SU-DHL-6 (cell line): ENCODE data around the gene ZNF346.

Experiments used
- H2AFZ ChIP-seq: fragments of 200-600 bp; sonication (generic); 2 replicates; pipeline ENCODE4 v1.6.1; 2014; ENCODE audit warnings: low read depth, mild to moderate bottlenecking, moderate library complexity, mixed read lengths, antibody characterized with exemption, low read length; ENCODE audit not compliant: severe bottlenecking
- H3F3A ChIP-seq: fragments of 200-600 bp; shearing (Covaris generic); 2 replicates; pipeline ENCODE4 v1.6.0; 2016; ENCODE audit warnings: antibody characterized with exemption, mild to moderate bottlenecking; ENCODE audit not compliant: insufficient read depth
- H3K27ac ChIP-seq: fragments of 200-600 bp; sonication (generic); 2 replicates; pipeline ENCODE4 v1.5.1; 2016; ENCODE audit warnings: low read depth, mild to moderate bottlenecking, low read length, moderate library complexity, mixed read lengths
- H3K27me3 ChIP-seq: fragments of 200-600 bp; sonication (generic), shearing (Covaris generic); 2 replicates; pipeline ENCODE4 v1.6.0; 2014; ENCODE audit warnings: mild to moderate bottlenecking, low read length
- H3K36me3 ChIP-seq: fragments of 200-600 bp; sonication (generic); 2 replicates; pipeline ENCODE4 v1.6.1; 2014; ENCODE audit warnings: mild to moderate bottlenecking, low read length, mixed read lengths
- H3K4me2 ChIP-seq: fragments of 300-600, 200-600 bp; shearing (Covaris generic), sonication (generic); 2 replicates; pipeline ENCODE4 v1.6.0; 2014; ENCODE audit warnings: low read length, low read depth, mild to moderate bottlenecking; ENCODE audit not compliant: poor library complexity, severe bottlenecking
- H3K4me3 ChIP-seq: fragments of 200-600 bp; sonication (generic); 2 replicates; pipeline ENCODE4 v1.5.1; 2014; ENCODE audit warnings: antibody characterized with exemption, low read length, mild to moderate bottlenecking, mixed read lengths; ENCODE audit not compliant: insufficient read depth, poor library complexity, severe bottlenecking
- H3K79me2 ChIP-seq: fragments of 200-600 bp; sonication (generic); 2 replicates; pipeline ENCODE4 v1.6.1; 2014; ENCODE audit warnings: mild to moderate bottlenecking, low read length, moderate library complexity; ENCODE audit not compliant: insufficient read depth
- H3K9ac ChIP-seq: fragments of 200-600 bp; sonication (generic); 2 replicates; pipeline ENCODE4 v1.7.0; 2014; ENCODE audit warnings: mild to moderate bottlenecking, low read length
- H3K9me2 ChIP-seq: fragments of 200-600 bp; sonication (generic); replicated peaks from 2 replicates; pipeline ENCODE4 v1.6.1; 2014; ENCODE audit warnings: low read length; ENCODE audit not compliant: insufficient read depth
- H3K9me3 ChIP-seq: fragments of 200-600 bp; sonication (generic); 2 replicates; pipeline ENCODE4 v1.6.1; 2014; ENCODE audit warnings: low read length, mixed read lengths; ENCODE audit not compliant: insufficient read depth
- H4K20me1 ChIP-seq: fragments of 200-600 bp; sonication (generic); 2 replicates; pipeline ENCODE4 v1.6.1; 2014; ENCODE audit warnings: low read depth, mild to moderate bottlenecking, antibody characterized with exemption, low read length, moderate library complexity, mixed read lengths
- EZH2phosphoT487 ChIP-seq: fragments of 200-600 bp; sonication (generic), shearing (Covaris generic); conservative IDR thresholded peaks from 2 replicates; pipeline ENCODE4 v1.6.1; 2018; ENCODE audit warnings: mild to moderate bottlenecking, antibody characterized with exemption, low read length, moderate library complexity, mixed read lengths
- TF ChIP-seq, protein P1 (sequence below): fragments of 200-600 bp; sonication (generic); IDR thresholded peaks from one replicate; pipeline ENCODE4 v1.5.1; 2017; ENCODE audit warnings: antibody characterized with exemption, mild to moderate bottlenecking, low read length, moderate library complexity; ENCODE audit not compliant: insufficient read depth, poor library complexity, severe bottlenecking

Gene ZNF346

DNA sequence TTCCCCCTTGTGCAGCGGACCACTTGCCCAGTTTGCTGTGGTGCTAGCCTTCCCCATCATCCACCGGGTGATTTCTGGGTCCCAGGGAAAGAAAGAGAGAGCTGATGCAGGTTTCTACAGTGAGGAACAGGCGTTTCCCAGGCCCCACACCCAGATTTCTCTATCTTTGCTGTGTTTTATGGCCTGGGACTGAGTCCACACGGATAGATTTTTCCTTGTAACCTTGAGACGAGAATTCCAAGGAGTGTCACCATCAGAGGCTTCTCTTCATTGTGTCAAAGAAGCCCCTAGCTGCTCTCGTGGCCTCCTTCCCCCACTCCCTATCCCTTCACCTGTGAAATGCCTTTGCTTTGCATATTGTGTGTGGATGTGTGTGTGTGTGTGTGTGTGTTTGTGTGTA is 43.0 kb downstream of the ZNF346 start:
- Histone ChIP-seq H3K9me3 (no peaks in the 10 kb centered on the region), H4K20me1 (no peaks in the 10 kb centered on the region), H3K4me3 (no peak overlapping the region), H3K27me3 (no peaks in the 10 kb centered on the region), H3K9me2 (no peaks in the 10 kb centered on the region), H3K79me2 (no peaks in the 10 kb centered on the region), H3K27ac (no peak overlapping the region), H3K4me2 (no peak overlapping the region), H3F3A (peaks cover 12% of the 10 kb centered on the region), H3K36me3 (no peaks in the 10 kb centered on the region), H2AFZ (no peak overlapping the region), H3K9ac (no peak overlapping the region)
- no peak for TF ChIP-seq EZH2phosphoT487
- TF ChIP-seq, protein P1, sequence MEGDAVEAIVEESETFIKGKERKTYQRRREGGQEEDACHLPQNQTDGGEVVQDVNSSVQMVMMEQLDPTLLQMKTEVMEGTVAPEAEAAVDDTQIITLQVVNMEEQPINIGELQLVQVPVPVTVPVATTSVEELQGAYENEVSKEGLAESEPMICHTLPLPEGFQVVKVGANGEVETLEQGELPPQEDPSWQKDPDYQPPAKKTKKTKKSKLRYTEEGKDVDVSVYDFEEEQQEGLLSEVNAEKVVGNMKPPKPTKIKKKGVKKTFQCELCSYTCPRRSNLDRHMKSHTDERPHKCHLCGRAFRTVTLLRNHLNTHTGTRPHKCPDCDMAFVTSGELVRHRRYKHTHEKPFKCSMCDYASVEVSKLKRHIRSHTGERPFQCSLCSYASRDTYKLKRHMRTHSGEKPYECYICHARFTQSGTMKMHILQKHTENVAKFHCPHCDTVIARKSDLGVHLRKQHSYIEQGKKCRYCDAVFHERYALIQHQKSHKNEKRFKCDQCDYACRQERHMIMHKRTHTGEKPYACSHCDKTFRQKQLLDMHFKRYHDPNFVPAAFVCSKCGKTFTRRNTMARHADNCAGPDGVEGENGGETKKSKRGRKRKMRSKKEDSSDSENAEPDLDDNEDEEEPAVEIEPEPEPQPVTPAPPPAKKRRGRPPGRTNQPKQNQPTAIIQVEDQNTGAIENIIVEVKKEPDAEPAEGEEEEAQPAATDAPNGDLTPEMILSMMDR, result no peak

DNA sequence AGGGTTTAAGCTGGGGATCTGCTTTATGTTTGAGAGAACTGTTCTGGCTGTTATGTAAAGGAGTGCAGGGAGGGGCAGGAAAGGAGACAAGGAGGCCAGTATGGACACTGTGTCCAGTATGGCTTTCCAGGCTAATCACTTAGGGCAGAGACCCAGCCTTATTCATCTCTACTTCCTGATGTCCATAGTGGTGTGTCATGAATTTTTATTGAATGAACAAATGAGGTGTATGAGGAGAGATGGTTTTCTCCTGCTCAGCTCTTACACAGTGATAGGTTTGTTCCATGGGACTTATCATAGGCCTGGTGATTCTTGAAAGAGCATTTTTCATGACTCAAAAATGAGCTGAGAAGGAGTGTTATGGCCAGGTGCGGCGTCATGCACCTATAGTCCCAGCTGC is 43.7 kb downstream of the ZNF346 start:
- no peaks in the 10 kb centered on the region for H4K20me1 ChIP-seq
- H3K27me3 ChIP-seq, result no peaks in the 10 kb centered on the region
- no peak for TF ChIP-seq EZH2phosphoT487
- TF ChIP-seq, protein P1, result no peak
- H3K9me2 ChIP-seq, result no peaks in the 10 kb centered on the region
- H3K79me2 ChIP-seq, result no peaks in the 10 kb centered on the region
- H3F3A ChIP-seq, result peaks cover 20% of the 10 kb centered on the region
- no peak overlapping the region for H3K9ac ChIP-seq
- no peak overlapping the region for H3K4me3 ChIP-seq
- H3K9me3 ChIP-seq, result no peaks in the 10 kb centered on the region
- no peaks in the 10 kb centered on the region for H3K36me3 ChIP-seq
- no peak overlapping the region for H3K27ac ChIP-seq
- no peak overlapping the region for H2AFZ ChIP-seq
- H3K4me2 ChIP-seq, result no peak overlapping the region

DNA sequence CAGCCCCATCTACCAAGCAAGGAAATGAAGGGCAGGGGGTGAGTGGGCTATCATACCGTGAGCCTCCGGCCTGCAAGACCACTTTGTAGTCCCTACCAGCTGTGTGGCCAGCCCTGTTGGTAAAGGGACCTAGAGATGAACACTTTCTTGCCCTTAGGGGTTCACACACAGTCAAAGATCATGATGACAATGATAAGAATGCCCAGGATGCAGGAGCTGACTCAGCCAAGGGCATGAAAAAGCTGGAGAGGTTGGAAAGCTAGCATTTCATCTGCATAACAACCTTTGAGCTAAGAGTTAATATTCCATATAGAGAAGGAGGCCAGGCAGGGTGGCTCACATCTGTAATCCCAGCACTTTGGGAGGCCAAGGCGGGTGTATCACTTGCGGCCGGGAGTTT is 45.0 kb downstream of the ZNF346 start:
- no peak overlapping the region for H3K27ac ChIP-seq
- no peak for TF ChIP-seq EZH2phosphoT487
- TF ChIP-seq, protein P1, result no peak
- no peak overlapping the region for H3K9ac ChIP-seq
- H3K9me2 ChIP-seq, result no peaks in the 10 kb centered on the region
- H3K79me2 ChIP-seq, result no peaks in the 10 kb centered on the region
- no peaks in the 10 kb centered on the region for H3K27me3 ChIP-seq
- H3K9me3 ChIP-seq, result no peaks in the 10 kb centered on the region
- H3K36me3 ChIP-seq, result no peaks in the 10 kb centered on the region
- no peaks in the 10 kb centered on the region for H4K20me1 ChIP-seq
- no peak overlapping the region for H3K4me3 ChIP-seq
- no peak overlapping the region for H3K4me2 ChIP-seq
- peaks cover 23% of the 10 kb centered on the region for H3F3A ChIP-seq
- H2AFZ ChIP-seq, result no peak overlapping the region
